Measurements from ENCODE around the gene KAZN.

- TF ChIP-seq CTCF (IDR thresholded peaks at IDR 0.05; ENCODE audit: poor library complexity) (no peak), EZH2 (IDR thresholded peaks at IDR 0.05; ENCODE audit: borderline replicate concordance) (no peak)
Observed at GRCh38 chr1:14896381-14897079, 298.0 kb downstream of the KAZN start.
